ENCODE measurements around the gene LRRN3. TPM values are rescaled to one million over a fixed set of nuclear protein-coding genes. Genes with fewer than 3 reads are reported as not detected.

LRRN3 gene
- total and polyA plus RNA-seq, 2 of the 4 experiments (the other 2 are of a cell fraction): 6.9 to 15.2 TPM

GRCh38 chr7:111050875-111051416 lies 40.0 kb upstream of the LRRN3 start:
- no peak overlapping the region for H2BK20ac ChIP-seq (ENCODE audit: low read depth, low read length)
- intact Hi-C loops (cut with micrococcal nuclease) (no loop called here), dilution Hi-C loops (cut with HindIII; ENCODE audit: low sequenced_read_pairs, unreplicated experiment) (no loop called here), in situ Hi-C loops (cut with MboI; ENCODE audit: low sequenced_read_pairs) (no loop called here)
- no peak overlapping the region for H2AK9ac ChIP-seq (replicated peaks; ENCODE audit: low read depth, low read length, poor library complexity)
- no peak overlapping the region for H3K18ac ChIP-seq (ENCODE audit: low read depth, low read length)
- no peak overlapping the region for H2AFZ ChIP-seq (replicated peaks; ENCODE audit: low read length, poor library complexity)
- H3K4ac ChIP-seq (ENCODE audit: low read depth, low read length): no peak overlapping the region
- BruUV-seq (replicated peaks): no TSS peak
- H3K4me3 ChIP-seq (ENCODE audit: insufficient read depth, low read depth, low read length): no peak overlapping the region
- ATAC-seq (ENCODE audit: low read depth) (no peak), DNase-seq (peak; percentile 4)
- no peaks in the 10 kb centered on the region for H3K27me3 ChIP-seq (ENCODE audit: control insufficient read depth, insufficient read depth, low read length)
- TF ChIP-seq RFX5 (IDR thresholded peaks at IDR 0.05; ENCODE audit: low read depth, low read length) (no peak), MAFK (IDR thresholded peaks at IDR 0.05; ENCODE audit: low read depth, low read length) (peak; percentile 19; the same call in 1 of the 2 replicates), USF2 (IDR thresholded peaks at IDR 0.05; ENCODE audit: low read depth, low read length) (no peak)
- H3K9ac ChIP-seq (ENCODE audit: low read depth, low read length): no peak overlapping the region
- H2BK5ac ChIP-seq (ENCODE audit: low read depth, low read length, poor library complexity, severe bottlenecking): no peak overlapping the region
- no peaks in the 10 kb centered on the region for H3K9me3 ChIP-seq (ENCODE audit: control insufficient read depth, insufficient read depth, low read length)
- no peak overlapping the region for H2AK5ac ChIP-seq (ENCODE audit: low read depth, low read length)
- no peaks in the 10 kb centered on the region for H3K79me1 ChIP-seq (ENCODE audit: low read depth in 1 of 2, low read length in 2 of 2)
- H3K27ac ChIP-seq (ENCODE audit: insufficient read depth, low read length): no peak overlapping the region
- H3K14ac ChIP-seq (replicated peaks; ENCODE audit: low read depth, low read length): no peak overlapping the region
- POLR2A ChIA-PET (ENCODE audit: unreplicated experiment): no interaction called here
- no peak overlapping the region for H4K5ac ChIP-seq (ENCODE audit: low read depth, low read length)
- H2BK15ac ChIP-seq (ENCODE audit: low read depth, low read length): no peak overlapping the region
- H2BK120ac ChIP-seq (ENCODE audit: low read depth, low read length): no peak overlapping the region
- no peaks in the 10 kb centered on the region for H3K9me1 ChIP-seq (ENCODE audit: insufficient read depth, low read length)
- H3K4me1 ChIP-seq (ENCODE audit: control insufficient read depth, insufficient read depth, low read length): no peaks in the 10 kb centered on the region
- no CpG with 5 or more reads among the region's 2 CpGs for WGBS, 2 experiments (ENCODE audit: extremely low coverage in 2 of 2, insufficient read length in 1 of 2)
- CTCF ChIA-PET: no interaction called here
- no peak overlapping the region for H3K4me2 ChIP-seq (ENCODE audit: low read depth, low read length)
- H3K23ac ChIP-seq (ENCODE audit: low read depth, low read length): no peak overlapping the region
- H3K36me3 ChIP-seq (ENCODE audit: control insufficient read depth, insufficient read depth, low read length): no peaks in the 10 kb centered on the region
- H4K20me1 ChIP-seq (ENCODE audit: insufficient read depth, low read length): no peaks in the 10 kb centered on the region
- H3K56ac ChIP-seq (ENCODE audit: extremely low read depth, insufficient read depth, low read length): no peak overlapping the region
- no peak overlapping the region for H4K8ac ChIP-seq (ENCODE audit: low read depth in 2 of 2, low read length in 2 of 2)
- no peak overlapping the region for H4K91ac ChIP-seq (ENCODE audit: insufficient read depth, low read depth, low read length)
